Fibroblast of pulmonary artery (primary cell): ENCODE results near the gene TRAF3IP3.

ENCODE experiments used
- DNase-seq: peaks from one replicate; pipeline ENCODE4 v3.0.0-alpha.2; 2010; ENCODE audit warnings: low read depth
- H3K4me3 ChIP-seq: replicated peaks from 2 replicates; pipeline ENCODE4 v1.5.1; 2011; ENCODE audit warnings: low read depth, mild to moderate bottlenecking, control low read depth, low read length, moderate library complexity
- TF ChIP-seq, protein P1 (sequence below): IDR thresholded peaks from 2 replicates; pipeline ENCODE4 v1.5.1; 2011; ENCODE audit warnings: mild to moderate bottlenecking, control low read depth, low read length, inconsistent platforms; ENCODE audit errors: missing control alignments

The TRAF3IP3 gene

GRCh38 chr1:209802780-209803152, 46.9 kb downstream of the TRAF3IP3 start:
- H3K4me3 ChIP-seq: no peak overlapping the region
- TF ChIP-seq, protein P1, sequence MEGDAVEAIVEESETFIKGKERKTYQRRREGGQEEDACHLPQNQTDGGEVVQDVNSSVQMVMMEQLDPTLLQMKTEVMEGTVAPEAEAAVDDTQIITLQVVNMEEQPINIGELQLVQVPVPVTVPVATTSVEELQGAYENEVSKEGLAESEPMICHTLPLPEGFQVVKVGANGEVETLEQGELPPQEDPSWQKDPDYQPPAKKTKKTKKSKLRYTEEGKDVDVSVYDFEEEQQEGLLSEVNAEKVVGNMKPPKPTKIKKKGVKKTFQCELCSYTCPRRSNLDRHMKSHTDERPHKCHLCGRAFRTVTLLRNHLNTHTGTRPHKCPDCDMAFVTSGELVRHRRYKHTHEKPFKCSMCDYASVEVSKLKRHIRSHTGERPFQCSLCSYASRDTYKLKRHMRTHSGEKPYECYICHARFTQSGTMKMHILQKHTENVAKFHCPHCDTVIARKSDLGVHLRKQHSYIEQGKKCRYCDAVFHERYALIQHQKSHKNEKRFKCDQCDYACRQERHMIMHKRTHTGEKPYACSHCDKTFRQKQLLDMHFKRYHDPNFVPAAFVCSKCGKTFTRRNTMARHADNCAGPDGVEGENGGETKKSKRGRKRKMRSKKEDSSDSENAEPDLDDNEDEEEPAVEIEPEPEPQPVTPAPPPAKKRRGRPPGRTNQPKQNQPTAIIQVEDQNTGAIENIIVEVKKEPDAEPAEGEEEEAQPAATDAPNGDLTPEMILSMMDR: no peak
- DNase-seq: no peak

DNA sequence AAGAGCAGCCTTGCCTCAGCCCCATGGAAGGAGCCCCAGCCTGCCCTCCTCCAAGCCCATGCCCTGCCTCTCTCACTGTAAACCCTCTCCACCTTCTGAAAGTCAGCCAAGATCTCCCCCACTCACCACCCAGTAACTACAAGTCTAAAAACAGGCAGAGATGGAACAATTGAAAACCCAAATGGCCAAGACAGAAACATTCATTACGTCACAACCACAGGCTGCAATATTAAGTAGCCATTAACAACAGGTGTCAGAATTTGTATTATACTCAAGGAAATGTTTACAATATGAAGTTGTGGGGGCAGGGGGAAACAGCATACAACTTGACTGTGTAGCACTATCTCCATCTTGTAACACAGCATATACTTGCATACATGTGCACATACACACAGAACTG, 47.7 kb downstream of the TRAF3IP3 start:
- no peak overlapping the region for H3K4me3 ChIP-seq
- TF ChIP-seq, protein P1: no peak
- no peak for DNase-seq

GRCh38 chr1:209805341-209805781, 49.5 kb downstream of the TRAF3IP3 start:
- peak overlapping the region; percentile 44 for H3K4me3 ChIP-seq
- no peak for DNase-seq
- TF ChIP-seq, protein P1: no peak

GRCh38 chr1:209805875-209806760, 50.3 kb downstream of the TRAF3IP3 start, which contains the start of gene IRF6:
Gene IRF6, minus strand, starts transcription at chr1:209806142. Its CDS starts 4,729 bp downstream, at chr1:209801413.
- peak; percentile 72 for DNase-seq
- H3K4me3 ChIP-seq: peak within 1 kb of the TSS; percentile 44
- TF ChIP-seq, protein P1: no peak

- TF ChIP-seq, protein P1: no peak
- no peak overlapping the region for H3K4me3 ChIP-seq
- no peak for DNase-seq
Measured at GRCh38 chr1:209807509-209807908, 51.7 kb downstream of the TRAF3IP3 start.

DNA sequence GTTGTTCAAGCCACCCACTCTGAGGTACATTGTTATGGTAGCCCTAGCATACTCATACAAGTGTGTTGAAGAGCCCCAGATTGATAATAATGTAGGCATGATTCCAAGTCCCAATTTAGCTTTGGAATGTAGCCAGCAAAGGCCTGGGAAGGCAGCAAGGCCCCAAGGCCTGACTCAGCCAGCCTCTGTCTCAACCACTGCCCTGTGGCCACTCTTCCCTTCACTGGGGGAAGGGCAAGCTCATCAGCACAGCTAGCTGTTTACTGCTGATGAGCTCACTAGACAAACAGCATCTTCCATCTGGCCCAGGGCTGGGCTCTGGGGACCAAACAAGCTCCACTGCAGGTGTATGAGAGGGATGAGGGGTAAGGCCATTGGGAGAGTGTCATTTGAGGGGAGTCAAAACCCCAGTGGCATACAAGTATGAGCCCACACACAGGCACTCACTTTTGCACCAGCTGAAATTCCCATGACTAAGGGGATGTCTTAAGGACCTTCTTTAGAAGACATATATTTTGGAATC, 52.3 kb downstream of the TRAF3IP3 start:
- peak; percentile 97 for DNase-seq

More for the DNA sequence above, 52.3 kb downstream of the TRAF3IP3 start:
- no peak overlapping the region for H3K4me3 ChIP-seq
- TF ChIP-seq, protein P1: no peak
